H1 (cell line): ENCODE results near the gene RFNG. TPM values are rescaled to one million over a fixed set of nuclear protein-coding genes. Genes with fewer than 3 reads are reported as not detected.

Experiments used
- EP300 ChIP-seq, 2 experiments: IDR thresholded peaks; 1 replicate in 1 of 2; 2 replicates in 1 of 2; pipeline ENCODE4 v1.6.1; 2011 to 2012; ENCODE audit warnings: low read depth in 2 of 2, low read length in 2 of 2, mild to moderate bottlenecking in 2 of 2, borderline replicate concordance in 1 of 2, inconsistent platforms in 1 of 2, moderate library complexity in 1 of 2
- FOSL1 ChIP-seq: IDR thresholded peaks from 2 replicates; pipeline ENCODE4 v1.6.1; 2011; ENCODE audit warnings: mild to moderate bottlenecking, low read depth, low read length, moderate library complexity; ENCODE audit not compliant: insufficient read depth
- HDAC2 ChIP-seq, 2 experiments: fragments of 300-600 bp in 1 of 2; sonication (generic) in 1 of 2; IDR thresholded peaks; 2 replicates each; pipeline ENCODE4 v1.6.1; 2011 to 2012; ENCODE audit warnings: low read depth in 2 of 2, low read length in 2 of 2, mild to moderate bottlenecking in 2 of 2, moderate library complexity in 2 of 2, borderline replicate concordance in 1 of 2, inconsistent platforms in 1 of 2
- JUND ChIP-seq: IDR thresholded peaks from 2 replicates; pipeline ENCODE4 v1.6.1; 2011; ENCODE audit warnings: mild to moderate bottlenecking, improper control_type of control experiment, low read length
- RAD21 ChIP-seq, 2 experiments: IDR thresholded peaks in 1 of 2; conservative IDR thresholded peaks in 1 of 2; 2 replicates each; pipeline ENCODE4 v1.6.1; 2011; ENCODE audit warnings: low read depth in 2 of 2, low read length in 2 of 2, improper control_type of control experiment in 1 of 2, inconsistent platforms in 1 of 2, mild to moderate bottlenecking in 1 of 2, moderate library complexity in 1 of 2
- SIRT6 ChIP-seq: IDR thresholded peaks from one replicate; pipeline ENCODE4 v1.7.1; 2012; ENCODE audit warnings: low read length, inconsistent platforms
- TAF1 ChIP-seq: IDR thresholded peaks from 2 replicates; pipeline ENCODE4 v1.6.1; 2011; ENCODE audit warnings: mild to moderate bottlenecking, low read depth, low read length
- polyA plus RNA-seq, 7 experiments: library from polyadenylated mRNA; depleted of rRNA in 3 of 7; stranded (reverse) in 5 of 7; unstranded in 2 of 7; fragments of >200 nt in 5 of 7; fragments of 200-250 nt in 2 of 7; gene quantifications; 1 replicate in 5 of 7; 2 replicates in 1 of 7; 4 replicates in 1 of 7; pipeline versions ENCODE4 v1.2.1 to v1.2.3, GENCODE V29; 2011 to 2013; ENCODE audit warnings: missing spikeins in 2 of 7, mixed read lengths in 2 of 7
- total RNA-seq: library from RNA; stranded (reverse); fragmentation: NEBNext Ultra II Directional; extraction: Animal tissue kit (Norgen Biotek cat#: 25700); gene quantifications from 2 replicates; pipeline ENCODE4 v1.2.1, GENCODE V29; 2021
- TF ChIP-seq, protein P1 (sequence below): IDR thresholded peaks from 2 replicates; pipeline ENCODE4 v1.6.1; 2011; ENCODE audit warnings: low read length, improper control_type of control experiment

RFNG gene
- total and polyA plus RNA-seq, 2 of the 8 experiments (the other 6 are each of a cell fraction or from before 2014, with no cell fraction given) = 26.7 to 28.4 TPM

DNA sequence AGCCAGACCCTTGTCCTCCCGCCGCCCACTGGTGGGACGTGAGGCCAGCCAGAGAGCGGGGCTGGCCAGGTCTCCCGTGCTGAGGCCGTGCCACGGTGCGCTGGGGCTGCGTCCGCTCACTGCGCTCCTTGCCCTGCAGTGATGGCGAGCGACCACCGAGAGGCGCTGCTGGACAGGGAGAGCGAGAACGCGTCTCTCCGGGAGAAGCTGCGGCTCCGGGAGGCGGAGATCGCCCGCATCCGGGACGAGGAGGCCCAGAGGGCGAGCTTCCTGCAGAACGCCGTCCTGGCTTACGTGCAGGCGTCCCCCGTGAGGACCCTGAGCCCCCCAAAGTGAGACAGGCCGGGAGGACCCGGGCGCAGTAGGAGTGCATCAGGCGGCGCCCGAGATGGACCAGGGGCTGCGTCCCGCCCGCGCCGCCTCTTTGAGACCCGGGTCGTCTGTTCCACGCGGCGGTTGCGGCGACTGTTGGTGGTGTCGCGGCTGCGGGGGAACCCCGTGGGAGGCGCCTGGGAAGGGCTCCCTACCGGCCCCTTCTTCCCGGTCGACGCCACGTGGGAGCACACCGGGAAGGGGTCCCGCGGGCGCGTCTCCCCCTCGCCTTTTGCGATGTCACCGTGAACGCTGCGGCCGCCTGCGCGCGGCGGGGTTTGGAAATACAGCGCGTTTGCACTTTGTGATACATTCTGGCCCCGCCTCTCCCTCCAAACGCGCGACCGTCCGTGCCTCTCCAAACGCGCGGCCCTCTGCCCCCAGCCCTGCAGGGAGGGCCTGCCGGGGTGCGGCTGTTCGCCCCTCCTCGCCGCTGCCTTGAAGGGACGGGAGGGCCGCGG lies 20.9 kb downstream of the RFNG start (continued):
- TF ChIP-seq, protein P1, sequence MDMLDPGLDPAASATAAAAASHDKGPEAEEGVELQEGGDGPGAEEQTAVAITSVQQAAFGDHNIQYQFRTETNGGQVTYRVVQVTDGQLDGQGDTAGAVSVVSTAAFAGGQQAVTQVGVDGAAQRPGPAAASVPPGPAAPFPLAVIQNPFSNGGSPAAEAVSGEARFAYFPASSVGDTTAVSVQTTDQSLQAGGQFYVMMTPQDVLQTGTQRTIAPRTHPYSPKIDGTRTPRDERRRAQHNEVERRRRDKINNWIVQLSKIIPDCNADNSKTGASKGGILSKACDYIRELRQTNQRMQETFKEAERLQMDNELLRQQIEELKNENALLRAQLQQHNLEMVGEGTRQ = peak; percentile 24; the same call in 1 of the 2 replicates
- TF ChIP-seq TAF1 = no peak
- TF ChIP-seq FOSL1 = no peak
- TF ChIP-seq EP300 (IDR thresholded peaks at IDR 0.05; ENCODE audit: borderline replicate concordance in 1 of 2, low read depth in 2 of 2, low read length in 2 of 2) = no peak
- no peak for TF ChIP-seq SIRT6
- TF ChIP-seq RAD21 (IDR thresholded peaks at IDR 0.05 in 1 of 2, conservative IDR thresholded peaks at IDR 0.05 in 1 of 2; ENCODE audit: low read depth in 2 of 2, low read length in 2 of 2) = peak; percentile 97
- TF ChIP-seq HDAC2 (IDR thresholded peaks at IDR 0.05; ENCODE audit: borderline replicate concordance in 1 of 2, low read depth in 2 of 2, low read length in 2 of 2) = peak in 1 of 2 experiments; percentile 10; a peak in 2 of 4 replicates
- no peak for TF ChIP-seq JUND
